Right lobe of liver (tissue), 4 donors: ENCODE results near the gene CTDSP2.

Source experiments
- POLR2A ChIP-seq: fragments of 450-650 bp; IDR thresholded peaks from one replicate; pipeline ENCODE4 v1.6.1; 2017; ENCODE audit warnings: antibody characterized with exemption, mild to moderate bottlenecking
- TF ChIP-seq, protein P1 (sequence below), 4 donors: fragments of 200-600 bp in 3 of 4; fragments of 450-650 bp in 1 of 4; IDR thresholded peaks; one replicate each; pipeline versions ENCODE4 v1.5.1 to v1.8.0; 2016 to 2022; ENCODE audit warnings: antibody characterized with exemption in 4 of 4, mild to moderate bottlenecking in 2 of 4
- donor health status: DM: no; HTN: no; CAD: no.
- donor health status: DM: no; HTN: no; CAD: no.
- donor health status: DM: no; HTN: yes; CAD: no.

DNA sequence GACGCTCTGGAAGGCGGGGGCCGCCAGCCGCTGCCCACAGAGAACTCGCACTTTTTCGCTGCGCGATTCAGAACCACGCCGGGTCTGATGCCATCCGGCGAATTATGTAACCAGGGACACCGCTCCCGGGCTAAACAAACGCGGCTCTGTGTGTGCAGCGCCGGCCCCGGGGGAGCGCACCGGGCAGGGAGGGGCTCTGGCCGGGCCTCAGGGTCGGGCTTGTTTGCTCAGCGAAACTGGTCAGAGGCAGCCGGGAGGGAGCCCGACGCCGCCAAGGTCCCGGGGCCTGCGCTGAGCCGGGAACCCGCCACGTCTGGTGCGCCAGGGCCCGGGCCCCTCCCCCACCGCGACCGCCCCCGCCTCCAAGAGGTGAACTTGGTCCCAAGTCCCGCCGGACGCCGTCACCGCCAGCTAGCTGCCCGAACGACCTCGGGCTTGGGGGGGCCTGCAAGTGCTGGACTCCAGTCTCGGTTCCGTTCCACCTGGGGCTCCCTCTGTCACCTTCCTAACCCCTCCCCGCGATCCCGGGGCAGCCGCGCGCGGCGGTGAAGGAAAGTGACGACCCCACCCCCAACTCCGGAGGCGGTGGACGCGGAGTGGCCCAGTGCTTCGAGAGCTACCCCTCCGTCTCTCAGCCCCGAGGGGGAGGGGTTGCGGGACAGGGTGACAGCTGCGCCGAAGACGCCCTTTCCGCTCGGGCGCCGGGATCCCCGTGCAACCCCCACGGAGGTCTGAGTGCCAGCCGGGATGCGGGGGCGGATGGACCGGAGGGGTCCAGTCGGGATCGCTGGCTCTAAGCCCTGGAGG, 848 bp downstream of the CTDSP2 start:
- TF ChIP-seq, protein P1, sequence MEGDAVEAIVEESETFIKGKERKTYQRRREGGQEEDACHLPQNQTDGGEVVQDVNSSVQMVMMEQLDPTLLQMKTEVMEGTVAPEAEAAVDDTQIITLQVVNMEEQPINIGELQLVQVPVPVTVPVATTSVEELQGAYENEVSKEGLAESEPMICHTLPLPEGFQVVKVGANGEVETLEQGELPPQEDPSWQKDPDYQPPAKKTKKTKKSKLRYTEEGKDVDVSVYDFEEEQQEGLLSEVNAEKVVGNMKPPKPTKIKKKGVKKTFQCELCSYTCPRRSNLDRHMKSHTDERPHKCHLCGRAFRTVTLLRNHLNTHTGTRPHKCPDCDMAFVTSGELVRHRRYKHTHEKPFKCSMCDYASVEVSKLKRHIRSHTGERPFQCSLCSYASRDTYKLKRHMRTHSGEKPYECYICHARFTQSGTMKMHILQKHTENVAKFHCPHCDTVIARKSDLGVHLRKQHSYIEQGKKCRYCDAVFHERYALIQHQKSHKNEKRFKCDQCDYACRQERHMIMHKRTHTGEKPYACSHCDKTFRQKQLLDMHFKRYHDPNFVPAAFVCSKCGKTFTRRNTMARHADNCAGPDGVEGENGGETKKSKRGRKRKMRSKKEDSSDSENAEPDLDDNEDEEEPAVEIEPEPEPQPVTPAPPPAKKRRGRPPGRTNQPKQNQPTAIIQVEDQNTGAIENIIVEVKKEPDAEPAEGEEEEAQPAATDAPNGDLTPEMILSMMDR (IDR thresholded peaks at IDR 0.05): no peak
- TF ChIP-seq POLR2A: peak; percentile 60
